Chondrocyte (in vitro differentiated cells): ENCODE measurements around the gene PLXND1. TPM values are rescaled to one million over a fixed set of nuclear protein-coding genes. Genes with fewer than 3 reads are reported as not detected.
A peak's percentile ranks its signal among the peaks of the same experiment; 100 is the strongest.

ENCODE experiments used
- DNase-seq: peaks from one replicate; pipeline ENCODE4 v3.0.0; 2021; ENCODE audit warnings: mixed read lengths, low spot score
- H3K27ac Mint-ChIP-seq: one replicate; pipeline ENCODE4 v1.8.0; 2021; ENCODE audit warnings: mild to moderate bottlenecking, moderate library complexity, mixed read lengths; ENCODE audit not compliant: unreplicated experiment
- H3K27me3 Mint-ChIP-seq: 2 replicates; pipeline ENCODE4 v1.8.0; 2021; ENCODE audit warnings: low read depth, mixed read lengths
- H3K36me3 Mint-ChIP-seq: 2 replicates; pipeline ENCODE4 v1.8.0; 2021; ENCODE audit warnings: low read depth, mixed read lengths
- H3K4me1 Mint-ChIP-seq: 2 replicates; pipeline ENCODE4 v1.8.0; 2021; ENCODE audit warnings: low read depth, mild to moderate bottlenecking, mixed read lengths
- H3K4me3 Mint-ChIP-seq: one replicate; pipeline ENCODE4 v1.8.0; 2021; ENCODE audit warnings: mild to moderate bottlenecking, moderate library complexity, mixed read lengths; ENCODE audit not compliant: unreplicated experiment
- H3K9me3 Mint-ChIP-seq: 2 replicates; pipeline ENCODE4 v1.8.0; 2021; ENCODE audit warnings: low read depth, mixed read lengths
- total RNA-seq: library from RNA; stranded (reverse); gene quantifications from 3 replicates; pipeline ENCODE4 v1.2.1, GENCODE V29; 2021
- TF ChIP-seq, protein P1 (sequence below): fragments of 200-600 bp; sonication (generic); IDR thresholded peaks from 2 replicates; pipeline ENCODE4 v1.5.0; 2021; ENCODE audit warnings: antibody characterized with exemption, mild to moderate bottlenecking, moderate library complexity

The PLXND1 gene
- total RNA-seq, 1 donor from 2014 or later = 267 TPM

GRCh38 chr3:129512595-129512994, 93.9 kb downstream of the PLXND1 start:
- H3K9me3 Mint-ChIP-seq = no peaks in the 10 kb centered on the region
- peak; percentile 53 for DNase-seq
- no peak overlapping the region for H3K27ac Mint-ChIP-seq
- H3K4me3 Mint-ChIP-seq = no peak overlapping the region
- no peaks in the 10 kb centered on the region for H3K27me3 Mint-ChIP-seq
- TF ChIP-seq, protein P1, sequence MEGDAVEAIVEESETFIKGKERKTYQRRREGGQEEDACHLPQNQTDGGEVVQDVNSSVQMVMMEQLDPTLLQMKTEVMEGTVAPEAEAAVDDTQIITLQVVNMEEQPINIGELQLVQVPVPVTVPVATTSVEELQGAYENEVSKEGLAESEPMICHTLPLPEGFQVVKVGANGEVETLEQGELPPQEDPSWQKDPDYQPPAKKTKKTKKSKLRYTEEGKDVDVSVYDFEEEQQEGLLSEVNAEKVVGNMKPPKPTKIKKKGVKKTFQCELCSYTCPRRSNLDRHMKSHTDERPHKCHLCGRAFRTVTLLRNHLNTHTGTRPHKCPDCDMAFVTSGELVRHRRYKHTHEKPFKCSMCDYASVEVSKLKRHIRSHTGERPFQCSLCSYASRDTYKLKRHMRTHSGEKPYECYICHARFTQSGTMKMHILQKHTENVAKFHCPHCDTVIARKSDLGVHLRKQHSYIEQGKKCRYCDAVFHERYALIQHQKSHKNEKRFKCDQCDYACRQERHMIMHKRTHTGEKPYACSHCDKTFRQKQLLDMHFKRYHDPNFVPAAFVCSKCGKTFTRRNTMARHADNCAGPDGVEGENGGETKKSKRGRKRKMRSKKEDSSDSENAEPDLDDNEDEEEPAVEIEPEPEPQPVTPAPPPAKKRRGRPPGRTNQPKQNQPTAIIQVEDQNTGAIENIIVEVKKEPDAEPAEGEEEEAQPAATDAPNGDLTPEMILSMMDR = no peak
- H3K4me1 Mint-ChIP-seq = no peaks in the 10 kb centered on the region
- peaks cover 25% of the 10 kb centered on the region for H3K36me3 Mint-ChIP-seq

GRCh38 chr3:129507181-129507831, 99.2 kb downstream of the PLXND1 start:
- TF ChIP-seq, protein P1 = no peak
- H3K4me1 Mint-ChIP-seq = peaks cover under 1% of the 10 kb centered on the region
- no peaks in the 10 kb centered on the region for H3K27me3 Mint-ChIP-seq
- peaks cover 20% of the 10 kb centered on the region for H3K36me3 Mint-ChIP-seq
- H3K4me3 Mint-ChIP-seq = no peak overlapping the region
- DNase-seq = no peak
- no peak overlapping the region for H3K27ac Mint-ChIP-seq
- H3K9me3 Mint-ChIP-seq = no peaks in the 10 kb centered on the region

DNA sequence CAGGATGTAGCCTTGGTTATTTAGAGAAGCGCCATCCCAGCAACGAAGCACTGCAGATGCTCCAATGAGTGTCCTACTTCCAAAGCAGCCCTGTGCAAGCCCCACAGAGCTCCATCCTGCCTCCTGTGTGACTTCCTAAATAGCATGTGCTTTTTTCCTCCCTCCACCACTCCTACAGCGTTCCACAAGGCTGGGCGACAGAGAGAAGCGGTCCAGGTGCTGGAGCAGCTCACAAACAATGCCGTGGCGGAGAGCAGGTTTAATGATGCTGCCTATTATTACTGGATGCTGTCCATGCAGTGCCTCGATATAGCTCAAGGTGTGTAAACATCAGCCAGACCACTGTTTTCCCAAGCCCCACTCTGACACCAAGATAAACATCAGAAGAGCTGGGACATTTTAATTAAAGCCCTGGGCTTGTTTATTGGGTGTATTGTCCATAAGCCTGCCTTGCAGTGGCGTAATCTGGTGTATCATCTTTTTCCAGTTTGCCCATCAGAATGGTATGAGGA, 100.2 kb downstream of the PLXND1 start:
- Mint-ChIP-seq H3K4me3 (no peak overlapping the region), H3K27ac (no peak overlapping the region), H3K36me3 (peaks cover 18% of the 10 kb centered on the region), H3K9me3 (no peaks in the 10 kb centered on the region), H3K27me3 (no peaks in the 10 kb centered on the region), H3K4me1 (peaks cover 11% of the 10 kb centered on the region)
- DNase-seq = no peak
- TF ChIP-seq, protein P1 = no peak

GRCh38 chr3:129505341-129505740, 101.1 kb downstream of the PLXND1 start:
- TF ChIP-seq, protein P1 = no peak
- Mint-ChIP-seq H3K4me1 (peaks cover 21% of the 10 kb centered on the region), H3K9me3 (no peaks in the 10 kb centered on the region), H3K36me3 (peaks cover 16% of the 10 kb centered on the region), H3K27me3 (no peaks in the 10 kb centered on the region), H3K4me3 (no peak overlapping the region), H3K27ac (no peak overlapping the region)
- no peak for DNase-seq

Other genes with a start within 250 kb of the PLXND1 start
- gene EFCAB12, start 178.0 kb downstream of the PLXND1 start, total RNA-seq = 0.10 TPM in 1 of 3 replicates, not detected in the others
- 20.0 to 29.5 TPM (median 20.6 TPM) in 3 replicates for gene MBD4, start 166.7 kb downstream of the PLXND1 start, total RNA-seq
- gene IFT122, start 166.5 kb downstream of the PLXND1 start, total RNA-seq = 16.2 to 29.1 TPM (median 17.5 TPM) in 3 replicates
- gene RHO, start 78.0 kb downstream of the PLXND1 start, total RNA-seq = not detected in 3 replicates
- not detected in 3 replicates for gene H1-8, start 63.5 kb downstream of the PLXND1 start, total RNA-seq